B cell (primary cell): ENCODE data around the gene INO80D. TPM values are rescaled to one million over a fixed set of nuclear protein-coding genes. Genes with fewer than 3 reads are reported as not detected.

Source experiments
- ATAC-seq: fragments of 200-7000 bp; cut with Tn5 transposase; one replicate; pipeline ENCODE4 v1.10.0; 2021; ENCODE audit warnings: low read depth, mild to moderate bottlenecking, moderate number of reproducible peaks, moderate library complexity
- CTCF ChIA-PET: fragments of 350-600 bp; sonication (Branson Sonifier 250); formaldehyde crosslinking; loops from one replicate; lab custom pipeline; 2021; ENCODE audit warnings: antibody characterized with exemption, inconsistent platforms; lab: Charles Lee
- POLR2A ChIA-PET: fragments of 350-600 bp; sonication (Branson Sonifier 250); formaldehyde crosslinking; loops from one replicate; lab custom pipeline; 2021; ENCODE audit warnings: antibody characterized with exemption; lab: Charles Lee
- DNase-seq: peaks from one replicate; pipeline ENCODE4 v3.0.0; 2013
- H2AFZ ChIP-seq: 2 replicates; pipeline ENCODE4 v1.6.1; 2012; ENCODE audit warnings: mild to moderate bottlenecking, low read depth, low read length; ENCODE audit not compliant: insufficient read depth, poor library complexity, severe bottlenecking
- H3K27ac ChIP-seq, 2 donors: 1 replicate in 1 of 2; 2 replicates in 1 of 2; pipeline ENCODE4 v1.5.1; 2012 to 2013; ENCODE audit warnings: low read length in 2 of 2, mild to moderate bottlenecking in 2 of 2, moderate library complexity in 1 of 2
- H3K27me3 ChIP-seq, 4 experiments: fragments of 200-600 bp in 1 of 4; sonication (generic) in 1 of 4; replicated peaks in 1 of 4; 1 replicate in 2 of 4; 2 replicates in 2 of 4; pipeline versions ENCODE4 v1.6.1 to v1.7.0; 2013 to 2016; ENCODE audit warnings: low read length in 3 of 4, mild to moderate bottlenecking in 2 of 4, mixed read lengths in 1 of 4, moderate library complexity in 1 of 4; ENCODE audit not compliant: insufficient read depth in 4 of 4, control insufficient read depth in 3 of 4; ENCODE audit errors: control extremely low read depth in 1 of 4
- H3K36me3 ChIP-seq, 2 experiments: replicated peaks in 1 of 2; 1 replicate in 1 of 2; 2 replicates in 1 of 2; pipeline versions ENCODE4 v1.6.1 to v1.7.1; 2013; ENCODE audit warnings: low read length in 1 of 2; ENCODE audit not compliant: insufficient read depth in 2 of 2, control insufficient read depth in 1 of 2; ENCODE audit errors: control extremely low read depth in 1 of 2, extremely low read depth in 1 of 2
- H3K4me1 ChIP-seq, 2 donors: fragments of 200-600 bp in 1 of 2; sonication (generic) in 1 of 2; 1 replicate in 1 of 2; 2 replicates in 1 of 2; pipeline versions ENCODE4 v1.5.1 to v1.6.1; 2013 to 2017; ENCODE audit warnings: low read length in 2 of 2; ENCODE audit not compliant: control insufficient read depth in 2 of 2, insufficient read depth in 2 of 2
- H3K4me2 ChIP-seq: replicated peaks from 2 replicates; pipeline ENCODE3; 2012; ENCODE audit warnings: mild to moderate bottlenecking, low read depth, low read length; ENCODE audit not compliant: poor library complexity, severe bottlenecking
- H3K4me3 ChIP-seq, 5 experiments: fragments of 200-600 bp in 1 of 5; sonication (generic) in 1 of 5; 1 replicate in 3 of 5; 2 replicates in 2 of 5; pipeline versions ENCODE4 v1.5.1 to v1.7.0; 2011 to 2016; ENCODE audit warnings: low read length in 4 of 5, mild to moderate bottlenecking in 4 of 5, low read depth in 2 of 5, control low read depth in 1 of 5, moderate library complexity in 1 of 5; ENCODE audit not compliant: insufficient read depth in 1 of 5; ENCODE audit errors: control extremely low read depth in 1 of 5, extremely low read depth in 1 of 5
- H3K79me2 ChIP-seq: fragments of 200-600 bp; sonication (generic); one replicate; pipeline ENCODE4 v1.6.0; 2016; ENCODE audit warnings: low read length; ENCODE audit not compliant: control insufficient read depth, insufficient read depth
- H3K9ac ChIP-seq: fragments of 200-600 bp; sonication (generic); 2 replicates; pipeline ENCODE4 v1.6.1; 2017; ENCODE audit warnings: mild to moderate bottlenecking, low read length, moderate library complexity
- H3K9me3 ChIP-seq, 3 donors: one replicate each; pipeline versions ENCODE4 v1.6.1 to v1.7.1; 2013; ENCODE audit warnings: low read length in 2 of 3; ENCODE audit not compliant: control insufficient read depth in 2 of 3, insufficient read depth in 1 of 3; ENCODE audit errors: control extremely low read depth in 1 of 3
- H4K20me1 ChIP-seq: 2 replicates; pipeline ENCODE4 v1.6.0; 2012; ENCODE audit warnings: mild to moderate bottlenecking, low read length; ENCODE audit not compliant: insufficient read depth, control insufficient read depth, poor library complexity, severe bottlenecking
- H3K27ac Mint-ChIP-seq: one replicate; pipeline ENCODE4 v1.8.0; 2021; ENCODE audit warnings: mixed read lengths
- H3K27me3 Mint-ChIP-seq: one replicate; pipeline ENCODE4 v1.8.0; 2021; ENCODE audit warnings: mixed read lengths
- H3K4me1 Mint-ChIP-seq: one replicate; pipeline ENCODE4 v1.8.0; 2021; ENCODE audit warnings: mixed read lengths
- H3K4me3 Mint-ChIP-seq: one replicate; pipeline ENCODE4 v1.8.0; 2021; ENCODE audit warnings: mixed read lengths
- H3K9me3 Mint-ChIP-seq: one replicate; pipeline ENCODE4 v1.8.0; 2022; ENCODE audit warnings: mixed read lengths; ENCODE audit not compliant: insufficient read depth
- EZH2 ChIP-seq: IDR thresholded peaks from 2 replicates; pipeline ENCODE4 v1.6.1; 2012; ENCODE audit warnings: borderline replicate concordance, low read depth, mild to moderate bottlenecking, moderate library complexity, low read length; ENCODE audit not compliant: insufficient read depth, poor library complexity, severe bottlenecking
- WGBS: methylation state at CpG from one replicate; pipeline ENCODE4 v1.1.5; 2013; ENCODE audit warnings: missing lambda C conversion rate; ENCODE audit not compliant: insufficient coverage; 5-methylcytosine and 5-hydroxymethylcytosine counted together
- intact Hi-C: fragments of 100-400 bp; cut with micrococcal nuclease; formaldehyde crosslinking; loops from one replicate; pipeline ENCODE4 v1.10.0; 2022
- polyA plus RNA-seq: library from polyadenylated mRNA; depleted of rRNA; stranded (reverse); fragments of >200 nt; gene quantifications from 2 replicates; pipeline ENCODE4 v1.2.3, GENCODE V29; 2012
- total RNA-seq, 2 donors: library from RNA; stranded (reverse); fragments of 120-200 nt in 1 of 2; gene quantifications; 1 replicate in 1 of 2; 2 replicates in 1 of 2; pipeline versions ENCODE4 v1.2.3 to v1.2.4, GENCODE V29; 2013 to 2022
- TF ChIP-seq, protein P1 (sequence below): fragments of 200-600 bp; IDR thresholded peaks from one replicate; pipeline ENCODE4 v1.8.0; 2022; ENCODE audit warnings: antibody characterized with exemption, mild to moderate bottlenecking

The INO80D gene
- total and polyA plus RNA-seq, 2 donors (not counting 1 experiment from before 2014, with no cell fraction given) = 6.3 to 61.2 TPM

DNA sequence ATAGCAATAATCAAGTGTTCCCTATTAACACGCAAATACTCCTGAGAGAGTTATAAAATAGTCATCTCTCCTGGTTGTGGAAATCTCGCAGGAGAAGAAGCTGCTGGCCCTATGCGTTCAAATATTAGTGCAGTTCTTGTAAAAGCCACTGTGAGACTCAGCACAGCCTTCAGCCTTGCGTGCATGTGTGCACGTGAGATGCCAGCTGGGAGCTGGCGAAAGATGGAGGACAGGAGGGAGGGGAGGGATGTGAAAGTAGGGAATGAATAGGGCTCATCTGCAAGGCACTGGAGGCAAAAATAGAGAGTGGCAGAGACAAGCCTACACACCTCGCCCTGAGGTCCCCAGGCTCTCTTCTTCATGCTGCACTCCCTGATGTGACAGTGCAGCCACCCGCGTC is 126.5 kb downstream of the INO80D start:
- no peak overlapping the region for H3K4me3 ChIP-seq
- H3K9me3 Mint-ChIP-seq = no peaks in the 10 kb centered on the region
- H3K27ac ChIP-seq = no peak overlapping the region
- peaks cover 9% of the 10 kb centered on the region for H3K27me3 Mint-ChIP-seq
- H3K4me3 Mint-ChIP-seq = no peak overlapping the region
- no peaks in the 10 kb centered on the region for H4K20me1 ChIP-seq
- no peaks in the 10 kb centered on the region for H3K4me1 Mint-ChIP-seq
- H2AFZ ChIP-seq = no peak overlapping the region
- H3K9me3 ChIP-seq = no peaks in the 10 kb centered on the region
- intact Hi-C loops = no loop called here
- H3K4me2 ChIP-seq = no peak overlapping the region
- CTCF ChIA-PET = interaction anchor here (0.6 kb wide), 1 partner anchor 12 kb away, joined by 4 read pairs; no protein-coding TSS in a partner anchor
- H3K27ac Mint-ChIP-seq = no peak overlapping the region
- H3K36me3 ChIP-seq = no peaks in the 10 kb centered on the region
- no peak overlapping the region for H3K9ac ChIP-seq
- no peaks in the 10 kb centered on the region for H3K4me1 ChIP-seq
- 95% methylated on average over 9 of the region's 9 CpGs for WGBS
- no peaks in the 10 kb centered on the region for H3K27me3 ChIP-seq
- DNase-seq (no peak), ATAC-seq (no peak)
- no peak for TF ChIP-seq EZH2
- TF ChIP-seq, protein P1, sequence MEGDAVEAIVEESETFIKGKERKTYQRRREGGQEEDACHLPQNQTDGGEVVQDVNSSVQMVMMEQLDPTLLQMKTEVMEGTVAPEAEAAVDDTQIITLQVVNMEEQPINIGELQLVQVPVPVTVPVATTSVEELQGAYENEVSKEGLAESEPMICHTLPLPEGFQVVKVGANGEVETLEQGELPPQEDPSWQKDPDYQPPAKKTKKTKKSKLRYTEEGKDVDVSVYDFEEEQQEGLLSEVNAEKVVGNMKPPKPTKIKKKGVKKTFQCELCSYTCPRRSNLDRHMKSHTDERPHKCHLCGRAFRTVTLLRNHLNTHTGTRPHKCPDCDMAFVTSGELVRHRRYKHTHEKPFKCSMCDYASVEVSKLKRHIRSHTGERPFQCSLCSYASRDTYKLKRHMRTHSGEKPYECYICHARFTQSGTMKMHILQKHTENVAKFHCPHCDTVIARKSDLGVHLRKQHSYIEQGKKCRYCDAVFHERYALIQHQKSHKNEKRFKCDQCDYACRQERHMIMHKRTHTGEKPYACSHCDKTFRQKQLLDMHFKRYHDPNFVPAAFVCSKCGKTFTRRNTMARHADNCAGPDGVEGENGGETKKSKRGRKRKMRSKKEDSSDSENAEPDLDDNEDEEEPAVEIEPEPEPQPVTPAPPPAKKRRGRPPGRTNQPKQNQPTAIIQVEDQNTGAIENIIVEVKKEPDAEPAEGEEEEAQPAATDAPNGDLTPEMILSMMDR = no peak
- POLR2A ChIA-PET = no interaction called here
- H3K79me2 ChIP-seq = no peaks in the 10 kb centered on the region

DNA sequence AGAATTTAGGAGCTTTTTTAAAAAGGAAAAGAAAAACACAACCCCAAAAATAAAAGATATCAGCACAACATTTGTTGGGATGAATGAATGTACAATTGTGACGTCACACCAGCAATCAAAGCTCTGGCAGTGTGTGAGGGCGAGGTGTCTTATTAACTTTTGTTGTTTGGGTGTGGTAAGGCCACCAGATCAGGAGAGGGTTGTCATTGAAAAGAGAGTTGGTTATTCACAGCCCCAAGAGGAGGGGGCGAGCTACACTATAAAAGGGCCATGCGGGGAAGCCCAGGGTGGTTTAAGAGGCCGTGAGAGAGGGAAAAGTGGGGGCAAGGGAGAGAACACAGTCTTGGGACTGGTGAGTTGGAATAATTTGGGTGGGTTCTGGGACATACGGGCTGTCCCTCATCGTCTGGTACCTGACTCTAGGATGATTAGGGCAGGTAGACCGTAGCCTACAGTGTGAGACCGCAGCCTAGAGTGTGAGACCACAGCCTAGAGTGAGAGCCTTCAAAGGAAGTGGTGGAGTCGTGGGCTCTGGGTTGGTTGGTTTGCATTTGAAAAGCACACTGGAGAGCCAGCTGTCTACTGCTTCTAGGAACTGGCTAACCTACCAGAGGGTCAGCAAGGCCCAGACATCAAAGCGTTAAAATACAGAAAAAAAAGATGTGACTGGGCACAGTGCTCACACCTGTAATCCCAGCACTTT is 128.4 kb downstream of the INO80D start:
- no peaks in the 10 kb centered on the region for H3K4me1 ChIP-seq
- no peaks in the 10 kb centered on the region for H3K9me3 Mint-ChIP-seq
- peaks cover 8% of the 10 kb centered on the region for H3K27me3 Mint-ChIP-seq
- ATAC-seq (no peak), DNase-seq (no peak)
- no peaks in the 10 kb centered on the region for H3K79me2 ChIP-seq
- H4K20me1 ChIP-seq = no peaks in the 10 kb centered on the region
- no peak overlapping the region for H3K4me2 ChIP-seq
- H3K27ac ChIP-seq = no peak overlapping the region
- intact Hi-C loops = no loop called here
- no peaks in the 10 kb centered on the region for H3K4me1 Mint-ChIP-seq
- H3K27ac Mint-ChIP-seq = no peak overlapping the region
- H3K9ac ChIP-seq = no peak overlapping the region
- TF ChIP-seq, protein P1 = no peak
- no peak for TF ChIP-seq EZH2
- 77% methylated on average over 11 of the region's 11 CpGs for WGBS
- ChIA-PET CTCF (interaction anchor here (2.0 kb wide), 1 partner anchor 10 kb away, joined by 10 read pairs; no protein-coding TSS in a partner anchor), POLR2A (no interaction called here)
- H3K27me3 ChIP-seq = no peaks in the 10 kb centered on the region
- no peaks in the 10 kb centered on the region for H3K9me3 ChIP-seq
- H3K4me3 ChIP-seq = no peak overlapping the region
- H3K4me3 Mint-ChIP-seq = no peak overlapping the region
- H2AFZ ChIP-seq = no peak overlapping the region
- no peaks in the 10 kb centered on the region for H3K36me3 ChIP-seq
